Activated T-helper 1 cell treated with anti-CD3 and anti-CD28 coated beads, Interleukin-2, amount 50 U/mL, for 16 hours (primary cell): Measurements from ENCODE around the gene LTA4H.

ENCODE experiments used
- DNase-seq, 2 donors: peaks; one replicate each; pipeline ENCODE4 v3.0.0-alpha.2; 2020; ENCODE audit warnings: low read depth in 1 of 2, low spot score in 1 of 2

LTA4H gene

GRCh38 chr12:96057986-96058553 is 22.7 kb upstream of the LTA4H start:
- DNase-seq: no peak

- DNase-seq: no peak
These were observed 21.5 kb upstream of the LTA4H start for GRCh38 chr12:96056646-96057455.

GRCh38 chr12:96054244-96054610 is 18.8 kb upstream of the LTA4H start:
- DNase-seq: no peak

GRCh38 chr12:96053476-96054243 is 18.3 kb upstream of the LTA4H start:
- no peak for DNase-seq

GRCh38 chr12:96051756-96052485 is 16.5 kb upstream of the LTA4H start:
- DNase-seq: no peak

- DNase-seq: no peak
These were observed 14.8 kb upstream of the LTA4H start for GRCh38 chr12:96050139-96050538.

GRCh38 chr12:96049101-96049500 is 13.7 kb upstream of the LTA4H start:
- no peak for DNase-seq

GRCh38 chr12:96048393-96048969 is 13.1 kb upstream of the LTA4H start:
- no peak for DNase-seq

- no peak for DNase-seq
These were observed 12.1 kb upstream of the LTA4H start for GRCh38 chr12:96047229-96048211.

- DNase-seq: no peak
These were observed 11.3 kb upstream of the LTA4H start for GRCh38 chr12:96046543-96047228.

GRCh38 chr12:96045566-96045965 is 10.2 kb upstream of the LTA4H start:
- DNase-seq: no peak

GRCh38 chr12:96044943-96045290 is 9.5 kb upstream of the LTA4H start:
- no peak for DNase-seq

GRCh38 chr12:96044017-96044942 is 8.9 kb upstream of the LTA4H start:
- no peak for DNase-seq

GRCh38 chr12:96041181-96041580 is 5.8 kb upstream of the LTA4H start:
- DNase-seq: no peak

- no peak for DNase-seq
These were observed 5.1 kb upstream of the LTA4H start for GRCh38 chr12:96040305-96041133.

- no peak for DNase-seq
These were observed 4.1 kb upstream of the LTA4H start for GRCh38 chr12:96039516-96039915.

GRCh38 chr12:96036765-96037455 is 1.5 kb upstream of the LTA4H start:
- no peak for DNase-seq
